A673 (cell line): ENCODE data around the gene TATDN2. TPM values are rescaled to one million over a fixed set of nuclear protein-coding genes. Genes with fewer than 3 reads are reported as not detected.

Experiments used
- BruUV-seq: library from RNA; stranded (reverse); fragments of 400-500 nt; replicated peaks from 2 replicates; lab custom pipeline; 2021; lab: Mats Ljungman, UMichigan
- CTCF ChIA-PET: fragments of 300-600 bp; sonication (Branson Sonifier 250); formaldehyde crosslinking; loops from one replicate; lab custom pipeline; 2022; ENCODE audit warnings: antibody characterized with exemption; lab: Charles Lee
- POLR2A ChIA-PET: fragments of 300-600 bp; sonication (Branson Sonifier 250); formaldehyde crosslinking; loops from one replicate; lab custom pipeline; 2022; ENCODE audit warnings: antibody characterized with exemption; ENCODE audit not compliant: low non-redundant PET; lab: Charles Lee
- DNase-seq: peaks from one replicate; pipeline ENCODE4 v3.0.0-alpha.2; 2015; ENCODE audit warnings: low spot score
- H3K27ac ChIP-seq: fragments of 200-600 bp; sonication (generic); 2 replicates; pipeline ENCODE4 v1.5.1; 2016; ENCODE audit warnings: mixed run types, low read depth, mild to moderate bottlenecking, mixed read lengths, antibody characterized with exemption, low read length; ENCODE audit not compliant: poor library complexity, severe bottlenecking
- H3K27me3 ChIP-seq: fragments of 200-600 bp; sonication (generic); replicated peaks from 2 replicates; pipeline ENCODE4 v1.6.1; 2017; ENCODE audit warnings: mixed run types, low read depth, mild to moderate bottlenecking, mixed read lengths, antibody characterized with exemption, low read length; ENCODE audit not compliant: insufficient read depth, poor library complexity
- H3K36me3 ChIP-seq: fragments of 200-600 bp; sonication (generic); 2 replicates; pipeline ENCODE4 v1.6.1; 2016; ENCODE audit warnings: mixed run types, mild to moderate bottlenecking, mixed read lengths, antibody characterized with exemption, low read length; ENCODE audit not compliant: insufficient read depth, poor library complexity, severe bottlenecking
- H3K4me1 ChIP-seq: fragments of 200-600 bp; sonication (generic); 2 replicates; pipeline ENCODE4 v1.6.1; 2017; ENCODE audit warnings: mixed run types, mild to moderate bottlenecking, mixed read lengths, antibody characterized with exemption, low read length; ENCODE audit not compliant: insufficient read depth, poor library complexity, severe bottlenecking
- H3K4me3 ChIP-seq: fragments of 200-600 bp; sonication (generic); 2 replicates; pipeline ENCODE4 v1.5.1; 2016; ENCODE audit warnings: low read depth, mixed run types, mild to moderate bottlenecking, mixed read lengths, low read length; ENCODE audit not compliant: poor library complexity, severe bottlenecking
- H3K9me3 ChIP-seq: fragments of 200-600 bp; sonication (generic); 2 replicates; pipeline ENCODE4 v1.6.1; 2016; ENCODE audit warnings: mixed run types, low read depth, mild to moderate bottlenecking, mixed read lengths, antibody characterized with exemption, low read length; ENCODE audit not compliant: poor library complexity, severe bottlenecking
- CTCF ChIP-seq: fragments of 300-800, 200-600 bp; sonication (generic); conservative IDR thresholded peaks from 2 replicates; pipeline ENCODE4 v1.5.1; 2017; ENCODE audit warnings: low read depth, mild to moderate bottlenecking, antibody characterized with exemption, low read length, moderate library complexity, mixed read lengths
- EZH2 ChIP-seq: fragments of 200-600 bp; sonication (generic); IDR thresholded peaks from 2 replicates; pipeline ENCODE4 v1.6.1; 2017; ENCODE audit warnings: borderline replicate concordance, low read depth, mild to moderate bottlenecking, mixed read lengths, antibody characterized with exemption, low read length; ENCODE audit not compliant: poor library complexity, severe bottlenecking
- intact Hi-C: fragments of 100-400 bp; cut with micrococcal nuclease; formaldehyde crosslinking; loops from one replicate; pipeline ENCODE4 v1.10.0; 2022; ENCODE audit not compliant: unreplicated experiment
- total RNA-seq: library from RNA; stranded (reverse); gene quantifications from 2 replicates; pipeline ENCODE4 v1.2.3, GENCODE V29; 2021

TATDN2 gene
- total RNA-seq, 1 experiment from 2014 or later, result 42.0 TPM

- no peaks in the 10 kb centered on the region for H3K4me1 ChIP-seq
- peaks cover 63% of the 10 kb centered on the region for H3K36me3 ChIP-seq
- H3K4me3 ChIP-seq, result no peak overlapping the region
- no TSS peak for BruUV-seq
- H3K27ac ChIP-seq, result peak overlapping the region; percentile 33
- H3K27me3 ChIP-seq, result no peaks in the 10 kb centered on the region
- TF ChIP-seq CTCF (no peak), EZH2 (no peak)
- no peaks in the 10 kb centered on the region for H3K9me3 ChIP-seq
- intact Hi-C loops, result no loop called here
- POLR2A ChIA-PET, result no interaction called here
- CTCF ChIA-PET, result no interaction called here
- DNase-seq, result no peak
Observed at GRCh38 chr3:10310578-10310977, 62.3 kb downstream of the TATDN2 start.

GRCh38 chr3:10311710-10312109 is 63.5 kb downstream of the TATDN2 start:
- Histone ChIP-seq H3K4me3 (no peak overlapping the region), H3K4me1 (no peaks in the 10 kb centered on the region), H3K9me3 (no peaks in the 10 kb centered on the region), H3K27me3 (no peaks in the 10 kb centered on the region), H3K27ac (no peak overlapping the region), H3K36me3 (peaks cover 71% of the 10 kb centered on the region)
- DNase-seq, result no peak
- intact Hi-C loops, result no loop called here
- TF ChIP-seq CTCF, result no peak
- TF ChIP-seq EZH2, result no peak
- CTCF ChIA-PET, result no interaction called here
- POLR2A ChIA-PET, result no interaction called here
- no TSS peak for BruUV-seq

GRCh38 chr3:10312391-10312790 is 64.1 kb downstream of the TATDN2 start:
- Histone ChIP-seq H3K27ac (no peak overlapping the region), H3K27me3 (no peaks in the 10 kb centered on the region), H3K4me1 (no peaks in the 10 kb centered on the region), H3K9me3 (no peaks in the 10 kb centered on the region), H3K36me3 (peaks cover 73% of the 10 kb centered on the region), H3K4me3 (no peak overlapping the region)
- ChIA-PET CTCF (no interaction called here), POLR2A (no interaction called here)
- TF ChIP-seq CTCF, result no peak
- TF ChIP-seq EZH2, result no peak
- no TSS peak for BruUV-seq
- no peak for DNase-seq
- intact Hi-C loops, result no loop called here
